HG02973 (cell line): ENCODE results near the gene PPIL6.

ENCODE experiments used
- ATAC-seq: cut with Tn5 transposase; IDR thresholded peaks from one replicate; pipeline ENCODE4 v1.9.1; 2021; ENCODE audit warnings: moderate library complexity; ENCODE audit not compliant: unreplicated experiment

PPIL6 gene

DNA sequence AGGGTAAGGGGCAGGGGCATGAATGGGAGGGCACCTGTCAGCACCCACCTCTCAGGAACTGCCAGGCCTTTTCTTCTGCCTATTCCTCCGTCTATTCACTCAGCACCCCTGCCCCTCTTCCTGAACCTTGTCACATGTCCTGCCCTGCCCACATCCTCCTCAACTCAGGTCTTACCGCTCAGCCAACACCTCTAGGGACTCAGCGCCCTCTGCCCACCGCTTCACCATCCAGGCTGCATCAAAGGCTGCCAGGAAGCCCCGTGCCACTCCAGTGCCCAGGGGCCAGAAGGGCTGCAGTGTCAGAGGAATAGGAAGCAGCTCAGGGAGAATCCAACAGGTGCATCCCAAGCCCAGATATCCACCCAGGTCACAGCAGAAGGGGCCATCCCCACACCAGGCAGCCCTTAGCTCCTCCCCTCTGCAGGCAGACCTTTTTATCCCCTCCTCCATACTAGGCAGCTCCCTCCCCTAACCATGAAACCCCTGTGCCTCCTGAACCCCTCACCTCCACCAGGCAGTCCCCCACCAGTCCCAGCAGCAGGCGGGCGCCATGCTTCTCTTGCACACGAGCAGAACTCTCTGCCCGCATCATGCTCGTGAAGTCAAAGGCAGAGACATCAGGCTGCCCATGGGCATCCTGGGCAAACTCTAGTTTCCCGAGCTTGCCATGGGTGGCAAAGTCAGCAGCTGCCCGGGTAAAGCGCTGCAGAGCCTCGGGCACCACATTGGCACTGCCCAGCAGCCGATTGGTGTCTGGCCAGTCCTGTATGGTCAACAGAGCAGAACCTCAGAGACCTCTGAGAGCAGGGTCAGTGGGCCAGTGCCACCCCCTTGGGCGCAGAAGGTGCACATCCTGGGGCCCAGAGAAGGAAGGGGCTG, 9.6 kb upstream of the PPIL6 start:
- no peak for ATAC-seq

DNA sequence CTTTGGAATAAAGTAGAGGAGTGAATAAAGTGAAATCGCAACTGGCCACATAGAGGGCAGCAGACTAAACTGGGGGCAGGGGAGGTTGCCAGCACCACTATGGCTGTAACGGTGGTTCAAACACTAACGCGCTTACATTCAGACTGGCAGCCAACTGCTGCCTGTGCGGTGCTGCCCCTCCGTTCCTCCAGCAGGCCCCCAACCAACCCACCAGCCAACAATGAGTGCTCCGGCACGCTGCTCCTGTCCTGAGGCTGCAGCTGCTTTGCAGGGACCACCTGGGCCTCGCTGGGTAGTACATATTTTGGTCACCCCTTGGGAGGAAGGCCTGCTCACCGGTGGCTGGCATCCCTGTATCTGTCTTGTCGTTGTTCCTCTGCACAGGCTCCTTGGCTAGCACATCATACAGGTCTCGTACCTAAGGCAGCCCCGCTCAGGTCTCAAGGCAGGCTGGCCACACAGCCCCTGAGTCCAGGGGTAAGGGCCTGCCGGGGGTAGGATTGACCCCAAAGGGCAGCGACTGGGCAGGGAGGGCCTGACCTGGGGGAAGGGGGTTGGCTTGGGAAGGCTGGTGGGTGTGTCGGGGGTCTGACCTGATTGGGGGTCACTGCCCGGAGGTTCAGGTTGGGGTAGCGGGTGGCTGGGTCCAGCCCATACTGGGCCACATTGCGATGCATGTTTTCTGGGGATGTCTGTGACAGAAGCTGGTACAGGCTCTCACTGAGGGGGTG, 8.8 kb upstream of the PPIL6 start:
- ATAC-seq, result no peak

DNA sequence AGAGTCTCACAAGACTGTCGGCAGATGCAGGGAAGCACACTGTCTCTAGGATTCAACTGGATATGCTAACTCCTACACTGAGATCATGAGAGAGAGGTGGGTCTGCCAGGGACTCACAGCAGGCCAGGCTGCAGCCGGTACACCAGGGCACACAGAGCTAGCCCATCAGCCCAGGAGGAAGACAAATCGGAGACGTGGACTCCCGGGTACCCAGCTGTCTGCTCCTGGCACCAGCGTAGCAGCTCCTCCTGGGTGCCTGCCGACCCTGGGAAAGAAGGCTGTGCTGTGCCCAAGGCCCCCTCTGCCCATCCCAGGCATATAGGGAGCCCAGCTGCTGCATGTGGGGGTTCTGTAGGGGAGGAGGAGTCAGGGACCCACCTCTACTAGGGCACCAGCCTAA, 8.2 kb upstream of the PPIL6 start:
- no peak for ATAC-seq

DNA sequence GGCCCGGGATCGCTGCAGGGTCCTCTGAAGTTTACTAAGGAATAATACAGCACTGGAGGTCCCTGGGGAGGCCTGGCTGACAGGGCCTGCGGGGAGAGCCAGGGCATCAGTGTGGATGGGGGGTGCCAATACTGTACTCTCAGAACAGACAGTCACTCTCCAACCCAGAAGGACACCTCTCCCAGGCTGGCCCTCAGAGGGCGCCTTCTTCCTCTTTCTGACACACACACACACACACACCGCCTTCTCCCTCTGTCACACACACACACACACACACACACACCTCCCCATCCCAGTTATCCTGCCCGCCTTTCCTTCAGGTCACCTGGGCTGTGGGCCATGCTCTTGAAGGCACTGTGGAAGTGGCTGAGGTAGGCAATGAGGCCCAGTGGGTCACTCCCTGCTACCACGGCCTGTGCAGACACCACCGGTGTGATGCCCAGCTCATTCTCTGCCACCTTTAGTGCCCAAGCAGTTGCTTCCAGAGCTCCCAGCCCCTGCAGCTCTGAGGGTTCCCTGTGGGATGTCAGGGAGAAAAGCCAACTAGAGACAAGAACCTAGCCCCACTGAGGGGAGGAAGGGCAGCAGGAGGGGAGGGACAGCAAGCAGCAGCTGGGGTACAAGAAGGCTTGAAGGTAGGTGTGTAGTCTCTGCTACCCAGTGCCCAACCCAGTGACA, 7.6 kb upstream of the PPIL6 start:
- ATAC-seq, result no peak

DNA sequence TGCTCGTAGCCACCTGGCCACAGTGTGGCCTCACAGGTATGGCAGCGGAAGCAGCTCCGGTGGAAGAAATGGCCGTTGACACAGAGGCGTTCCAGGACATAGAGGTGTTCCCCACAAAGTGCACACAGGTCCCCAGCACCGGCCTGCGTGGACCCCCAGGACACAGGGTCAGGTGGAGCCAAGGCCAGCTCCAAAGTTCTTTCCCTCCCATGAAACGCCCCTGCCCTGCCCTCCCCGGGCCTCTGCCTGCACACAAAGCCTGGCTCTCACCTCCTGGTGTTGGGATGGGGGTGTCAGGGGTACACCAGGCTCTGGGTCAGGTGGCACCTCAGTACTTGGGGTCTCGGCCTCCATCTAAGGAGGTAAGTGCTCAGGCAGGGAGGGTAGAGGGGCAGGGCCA, 6.7 kb upstream of the PPIL6 start:
- no peak for ATAC-seq

DNA sequence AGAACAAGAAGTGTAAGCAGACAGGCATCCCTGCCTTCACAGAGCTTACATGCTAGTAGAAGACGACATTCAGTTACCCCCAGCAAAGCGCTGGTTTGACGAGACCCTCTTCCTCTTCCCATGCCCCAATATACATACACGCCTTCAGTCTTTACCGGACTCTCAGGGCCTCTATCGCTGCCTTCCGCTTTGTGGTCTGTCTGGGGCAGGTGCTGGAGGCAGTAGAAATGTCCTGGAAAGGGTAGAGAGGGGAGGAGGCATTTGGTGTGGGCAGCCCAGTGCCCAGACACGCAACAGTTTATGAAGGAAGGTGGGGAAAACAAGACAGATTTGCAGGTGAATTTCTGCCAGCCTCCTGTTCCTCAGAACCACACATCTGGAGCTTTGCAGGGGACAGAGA, 6.1 kb upstream of the PPIL6 start:
- ATAC-seq, result no peak

DNA sequence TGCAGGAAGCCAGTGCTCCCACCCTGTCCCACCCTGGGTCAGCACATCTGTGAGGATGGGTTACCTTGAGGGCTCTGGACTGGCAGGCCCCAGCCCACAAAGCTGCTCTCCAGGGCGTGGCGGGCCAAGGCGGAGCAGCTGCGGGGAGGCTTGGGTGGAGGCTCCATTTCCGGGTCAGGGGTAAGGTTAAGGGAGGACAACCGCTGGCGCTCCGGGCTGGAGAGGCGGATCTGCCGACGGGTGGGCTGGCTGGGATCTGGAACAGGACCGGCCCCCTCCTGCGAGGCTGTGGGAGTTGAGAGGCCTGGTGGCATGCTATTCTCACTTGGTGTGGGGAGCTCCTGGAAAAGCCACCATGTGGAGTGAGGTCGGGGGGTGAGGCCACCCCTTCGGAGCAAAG, 5.6 kb upstream of the PPIL6 start:
- ATAC-seq, result no peak

DNA sequence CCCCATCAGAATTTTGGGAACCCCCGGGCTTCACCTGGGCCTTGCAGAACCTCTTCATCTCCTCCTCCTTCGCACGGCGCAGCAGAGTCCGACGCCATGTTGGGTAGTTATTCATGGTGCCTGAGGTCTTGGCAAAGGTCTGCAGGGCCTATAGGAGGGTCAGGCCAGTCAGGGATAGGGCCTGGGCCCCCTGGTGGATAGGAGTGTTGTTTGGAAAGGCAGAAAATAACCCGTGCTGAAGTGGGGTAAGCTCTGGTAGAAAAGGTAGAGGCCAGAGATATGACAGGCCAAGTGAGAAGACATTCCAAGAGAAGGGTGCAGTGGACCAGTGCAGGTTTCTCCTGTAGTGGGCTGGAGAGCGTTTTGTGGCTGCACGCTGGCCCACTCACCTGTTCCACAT, 5.0 kb upstream of the PPIL6 start:
- no peak for ATAC-seq

DNA sequence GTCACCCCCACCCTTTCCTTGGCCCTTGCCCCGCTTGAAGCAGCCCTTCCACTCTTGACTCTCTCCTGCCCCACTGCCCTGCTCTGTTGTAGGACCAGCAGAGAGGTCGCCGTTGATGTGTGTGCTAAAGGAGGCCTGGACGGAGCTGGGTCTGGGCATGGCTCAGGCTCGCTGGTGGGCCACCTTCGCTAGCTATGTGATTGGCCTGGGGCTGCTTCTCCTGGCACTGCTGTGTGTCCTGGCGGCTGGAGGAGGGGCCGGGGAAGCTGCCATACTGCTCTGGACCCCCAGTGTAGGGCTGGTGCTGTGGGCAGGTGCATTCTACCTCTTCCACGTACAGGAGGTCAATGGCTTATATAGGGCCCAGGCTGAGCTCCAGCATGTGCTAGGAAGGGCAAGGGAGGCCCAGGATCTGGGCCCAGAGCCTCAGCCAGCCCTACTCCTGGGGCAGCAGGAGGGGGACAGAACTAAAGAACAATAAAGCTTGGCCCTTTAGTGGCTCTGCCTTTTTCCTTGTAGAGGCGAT, 3.1 kb upstream of the PPIL6 start:
- no peak for ATAC-seq

DNA sequence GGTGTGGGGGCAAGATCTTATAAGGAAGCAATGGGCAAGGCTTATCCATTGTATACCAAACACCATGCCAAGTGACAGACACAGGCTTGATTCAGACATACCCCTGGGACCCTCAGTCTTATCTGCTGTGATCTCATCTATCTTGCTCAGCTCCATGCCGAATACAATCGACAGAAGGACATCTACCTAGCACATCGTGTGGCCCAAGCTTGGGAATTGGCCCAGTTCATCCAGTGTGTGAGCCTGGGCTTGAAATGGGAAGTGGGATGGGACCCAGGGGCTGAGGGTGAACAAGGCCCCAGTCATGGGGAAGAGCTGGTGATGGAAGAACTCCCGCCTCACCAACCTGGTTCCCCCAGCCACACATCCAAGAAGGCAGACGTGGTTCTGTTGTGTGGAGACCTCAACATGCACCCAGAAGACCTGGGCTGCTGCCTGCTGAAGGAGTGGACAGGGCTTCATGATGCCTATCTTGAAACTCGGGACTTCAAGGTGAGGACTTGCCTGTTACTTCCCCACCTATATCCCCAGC, 2.0 kb upstream of the PPIL6 start:
- no peak for ATAC-seq

DNA sequence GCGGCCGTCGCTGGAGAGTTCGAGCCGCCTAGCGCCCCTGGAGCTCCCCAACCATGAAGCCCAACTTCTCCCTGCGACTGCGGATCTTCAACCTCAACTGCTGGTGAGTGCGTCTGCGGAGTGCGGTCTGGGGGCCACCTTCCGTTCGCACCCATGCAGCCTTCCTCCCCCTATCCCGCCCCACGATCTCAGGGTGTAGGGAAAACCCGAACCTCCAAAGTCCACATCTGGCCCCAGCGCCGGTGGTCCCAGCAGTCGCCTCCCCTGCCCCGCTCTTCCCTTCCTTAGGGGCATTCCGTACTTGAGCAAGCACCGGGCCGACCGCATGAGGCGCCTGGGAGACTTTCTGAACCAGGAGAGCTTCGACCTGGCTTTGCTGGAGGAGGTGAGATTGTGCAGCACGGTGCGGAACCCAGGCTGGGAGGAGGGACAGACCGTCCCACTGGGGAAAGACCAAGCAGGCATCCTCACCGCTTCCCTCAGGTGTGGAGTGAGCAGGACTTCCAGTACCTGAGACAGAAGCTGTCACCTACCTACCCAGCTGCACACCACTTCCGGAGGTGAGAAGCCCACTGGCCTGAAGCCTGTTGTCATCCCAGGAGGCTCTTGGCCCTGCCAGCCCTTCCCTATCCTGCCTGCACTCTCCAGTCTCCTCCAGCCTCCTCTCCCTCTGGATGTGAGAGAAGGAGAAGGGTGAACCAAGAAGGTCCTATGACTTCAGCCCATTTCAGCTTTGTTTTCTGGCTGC, 815 bp upstream of the PPIL6 start:
- ATAC-seq, result no peak

DNA sequence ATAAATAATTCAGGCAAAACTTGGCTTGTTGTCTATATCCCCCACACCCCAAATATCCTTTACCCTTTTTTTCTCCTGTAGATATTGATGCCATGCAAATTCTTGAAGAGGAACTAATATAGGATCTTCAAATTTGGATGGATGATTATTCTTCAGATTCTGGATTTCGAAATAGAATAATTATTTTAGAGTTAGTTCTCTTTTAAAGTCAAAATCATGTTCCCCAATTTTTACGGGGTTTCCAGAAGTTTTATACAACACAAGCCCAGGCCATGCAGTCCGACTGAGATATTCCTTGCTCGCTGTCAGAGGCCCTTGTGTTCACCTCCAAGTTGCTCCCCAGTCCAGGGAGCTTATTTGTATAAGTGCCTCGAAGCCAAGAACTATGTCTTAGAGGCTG, 4.4 kb downstream of the PPIL6 start:
- ATAC-seq, result no peak

DNA sequence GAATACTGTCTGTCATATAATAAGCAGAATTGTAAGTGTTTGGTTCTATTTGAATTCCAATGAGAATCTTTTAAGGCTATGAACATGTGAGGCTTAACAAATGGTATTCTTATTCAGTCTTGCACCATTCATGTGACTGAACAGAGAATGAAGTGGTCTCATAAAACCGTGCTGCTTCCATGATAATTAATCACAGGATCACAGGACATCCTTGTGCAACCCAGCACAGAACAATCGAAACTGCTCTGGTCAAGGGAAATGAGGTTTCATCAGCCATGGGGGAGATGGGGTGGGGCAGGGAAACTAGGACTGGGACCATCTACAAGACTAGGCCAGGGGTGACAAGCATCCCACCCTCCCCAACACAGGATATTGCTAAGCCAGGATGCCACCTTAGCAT, 6.0 kb downstream of the PPIL6 start:
- no peak for ATAC-seq

DNA sequence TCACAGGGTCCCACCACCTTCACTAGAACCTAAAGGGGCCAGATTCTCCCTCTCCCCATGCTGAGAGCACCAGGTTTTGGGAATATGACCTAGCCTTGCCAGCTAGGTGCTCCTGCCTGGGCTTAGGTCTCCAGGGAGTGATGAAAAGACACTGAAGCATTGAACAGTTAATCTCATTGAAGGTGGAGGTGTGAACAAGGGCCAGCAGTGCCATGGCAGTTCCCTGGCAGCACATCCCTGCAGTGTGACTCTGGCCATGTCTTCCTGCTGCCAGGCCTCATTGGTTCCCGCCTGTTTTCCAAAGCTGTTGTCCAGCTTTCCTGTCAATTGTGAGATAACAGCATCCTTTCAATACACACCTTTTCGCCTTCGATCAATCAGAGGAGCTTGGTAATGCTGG, 10.9 kb downstream of the PPIL6 start:
- no peak for ATAC-seq

DNA sequence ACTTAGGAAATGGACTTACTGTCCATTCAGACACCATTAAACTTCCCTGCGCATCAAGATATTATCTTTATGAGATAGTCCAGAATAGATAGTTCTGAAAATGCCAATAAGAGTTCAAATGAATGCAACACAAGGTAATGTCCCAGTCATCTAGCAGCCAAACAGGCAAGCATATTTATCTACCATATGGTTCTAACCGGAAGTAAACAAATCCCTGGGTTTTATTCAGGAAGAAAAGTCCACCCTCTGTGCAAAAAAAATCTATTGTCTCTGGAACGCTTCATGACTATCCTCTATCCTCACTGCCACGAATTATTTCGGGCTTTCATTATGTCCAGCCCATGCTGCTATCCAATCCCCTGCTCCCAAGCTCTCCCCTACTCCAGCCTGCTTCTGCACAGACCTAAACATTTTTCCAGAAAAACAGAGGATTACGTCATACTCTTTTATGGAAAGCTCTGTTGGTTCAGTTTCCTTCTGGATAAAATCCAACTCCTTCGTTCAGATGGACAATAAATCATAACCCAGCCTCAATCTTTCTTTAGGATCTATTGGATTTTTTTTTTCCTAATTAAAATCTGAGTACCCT, 11.4 kb downstream of the PPIL6 start:
- no peak for ATAC-seq

DNA sequence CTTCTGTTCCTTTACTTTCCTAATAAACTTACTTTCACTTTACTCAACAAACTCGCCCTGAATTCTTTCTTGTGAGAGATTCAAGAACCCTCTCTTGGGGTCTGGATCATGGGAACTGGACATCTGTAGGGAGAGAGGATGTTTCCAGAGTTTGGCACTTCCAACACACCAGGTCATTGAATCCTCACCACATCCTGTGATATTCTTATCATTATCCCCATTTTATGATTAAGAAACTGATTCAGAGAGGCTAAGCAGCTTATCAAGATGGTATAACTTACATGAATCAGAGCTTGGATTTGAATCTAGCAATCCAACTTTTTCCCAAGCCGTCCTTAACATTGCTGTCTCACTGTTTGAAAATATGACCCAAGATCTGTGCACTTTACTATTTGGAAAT, 15.5 kb downstream of the PPIL6 start:
- no peak for ATAC-seq

DNA sequence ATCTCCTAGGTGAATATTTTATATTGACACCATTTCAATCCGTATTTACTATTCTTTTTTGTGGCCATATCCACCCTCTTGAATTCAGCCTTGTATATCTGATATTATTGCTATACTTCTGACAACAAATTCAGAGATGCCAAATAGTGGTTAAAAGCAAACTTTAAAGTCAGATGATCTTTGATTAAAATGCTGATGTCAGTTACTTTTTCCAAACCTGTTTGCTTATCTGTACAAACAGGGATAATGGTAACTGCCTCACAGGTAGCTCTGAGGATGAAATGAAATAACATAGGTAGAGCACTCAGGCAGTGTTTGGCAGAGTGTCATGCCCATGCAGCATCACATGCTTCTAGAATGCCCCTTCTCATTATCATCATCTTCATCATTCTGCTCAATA, 19.2 kb downstream of the PPIL6 start:
- ATAC-seq, result no peak

DNA sequence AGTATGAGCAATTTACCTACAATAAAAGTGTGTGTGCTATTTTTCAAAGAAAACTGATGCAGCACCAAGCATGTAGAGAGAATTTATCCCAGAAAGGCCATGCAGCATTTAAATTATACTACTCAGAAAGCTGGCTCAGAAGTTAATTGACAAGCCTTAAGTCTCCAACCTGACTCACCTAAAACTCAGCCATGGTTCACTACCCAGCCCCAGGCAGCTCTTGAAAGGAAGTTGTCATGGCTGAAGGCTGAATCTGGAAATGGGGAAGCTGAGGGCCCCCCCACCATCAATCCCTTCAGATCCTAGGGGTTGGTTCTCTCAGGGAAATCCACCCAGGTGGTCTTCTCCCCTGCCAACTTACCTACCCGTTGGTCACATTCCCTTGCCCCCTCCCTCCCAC, 19.7 kb downstream of the PPIL6 start:
- ATAC-seq, result no peak

DNA sequence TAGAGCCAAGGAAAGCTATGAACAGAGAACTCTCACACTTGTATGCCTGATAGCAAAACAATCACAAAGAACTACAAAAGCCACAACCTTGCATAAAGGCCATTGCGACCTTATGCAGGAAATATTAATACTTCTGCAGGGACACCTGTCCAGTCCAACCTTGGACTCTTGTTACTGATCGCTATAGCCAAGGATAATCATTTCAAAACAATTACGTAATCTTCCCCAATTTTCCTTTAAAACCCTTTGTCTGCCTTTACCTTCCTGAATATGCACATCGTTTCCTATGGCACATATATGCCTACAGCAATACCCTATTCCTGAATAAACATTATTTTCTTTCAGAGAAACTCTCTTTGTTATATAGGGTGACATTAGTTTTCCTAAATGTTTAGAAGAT, 22.8 kb downstream of the PPIL6 start:
- no peak for ATAC-seq

DNA sequence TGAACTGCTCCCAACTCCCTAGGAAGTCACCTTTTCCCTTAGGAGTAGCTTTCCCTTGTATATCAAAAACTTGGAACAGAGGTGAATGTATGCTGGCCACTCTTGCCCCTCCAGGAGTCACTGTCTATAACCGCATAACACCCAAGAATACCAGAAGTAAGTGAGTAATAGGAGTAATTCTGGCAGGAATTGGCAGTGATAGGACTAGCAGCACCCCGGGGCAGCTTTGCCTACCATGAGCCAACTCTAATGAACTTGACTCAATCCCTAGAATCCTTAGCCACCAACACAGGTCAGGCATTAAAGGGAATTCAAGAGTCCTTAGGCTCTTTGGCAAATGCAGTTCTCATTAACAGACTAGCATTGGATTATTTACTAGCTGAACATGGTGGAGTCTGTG, 29.4 kb downstream of the PPIL6 start:
- ATAC-seq, result no peak
